ENCODE data around the gene KAT5.
"Not testable (repeated sequence)": the region's sequence is repeated elsewhere in the genome, so short reads cannot be mapped to it uniquely, and the experiment has no call there.

DNA sequence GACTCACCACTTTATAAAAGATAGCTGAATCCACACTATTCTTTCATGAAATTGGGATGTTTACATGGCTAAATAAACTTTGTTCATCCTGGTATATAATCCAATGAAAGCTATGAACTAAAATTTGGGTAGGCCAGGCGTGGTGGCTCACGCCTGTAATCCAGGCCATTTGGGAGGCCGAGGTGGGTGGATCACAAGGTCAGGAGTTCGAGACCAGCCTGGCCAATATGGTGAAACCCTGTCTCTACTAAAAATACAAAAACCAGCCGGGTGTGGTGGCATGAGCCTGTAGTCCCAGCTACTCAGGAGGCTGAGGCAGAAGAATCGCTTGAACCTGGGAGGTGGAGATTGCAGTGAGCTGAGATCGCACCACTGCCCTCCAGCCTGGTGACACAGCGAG is 20.2 kb upstream of the KAT5 start:
- TF ChIP-seq, protein P1, sequence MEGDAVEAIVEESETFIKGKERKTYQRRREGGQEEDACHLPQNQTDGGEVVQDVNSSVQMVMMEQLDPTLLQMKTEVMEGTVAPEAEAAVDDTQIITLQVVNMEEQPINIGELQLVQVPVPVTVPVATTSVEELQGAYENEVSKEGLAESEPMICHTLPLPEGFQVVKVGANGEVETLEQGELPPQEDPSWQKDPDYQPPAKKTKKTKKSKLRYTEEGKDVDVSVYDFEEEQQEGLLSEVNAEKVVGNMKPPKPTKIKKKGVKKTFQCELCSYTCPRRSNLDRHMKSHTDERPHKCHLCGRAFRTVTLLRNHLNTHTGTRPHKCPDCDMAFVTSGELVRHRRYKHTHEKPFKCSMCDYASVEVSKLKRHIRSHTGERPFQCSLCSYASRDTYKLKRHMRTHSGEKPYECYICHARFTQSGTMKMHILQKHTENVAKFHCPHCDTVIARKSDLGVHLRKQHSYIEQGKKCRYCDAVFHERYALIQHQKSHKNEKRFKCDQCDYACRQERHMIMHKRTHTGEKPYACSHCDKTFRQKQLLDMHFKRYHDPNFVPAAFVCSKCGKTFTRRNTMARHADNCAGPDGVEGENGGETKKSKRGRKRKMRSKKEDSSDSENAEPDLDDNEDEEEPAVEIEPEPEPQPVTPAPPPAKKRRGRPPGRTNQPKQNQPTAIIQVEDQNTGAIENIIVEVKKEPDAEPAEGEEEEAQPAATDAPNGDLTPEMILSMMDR (IDR thresholded peaks at IDR 0.05; ENCODE audit: poor library complexity, severe bottlenecking), result not testable (repeated sequence)
- not testable (repeated sequence) for TF ChIP-seq POLR2AphosphoS5 (IDR thresholded peaks at IDR 0.05); EZH2 (IDR thresholded peaks at IDR 0.05; ENCODE audit: borderline replicate concordance, insufficient read depth, low read length, poor library complexity, severe bottlenecking); RAD21 (conservative IDR thresholded peaks at IDR 0.05); TAF1 (IDR thresholded peaks at IDR 0.05; ENCODE audit: low read depth)
- TF ChIP-seq, protein P2, sequence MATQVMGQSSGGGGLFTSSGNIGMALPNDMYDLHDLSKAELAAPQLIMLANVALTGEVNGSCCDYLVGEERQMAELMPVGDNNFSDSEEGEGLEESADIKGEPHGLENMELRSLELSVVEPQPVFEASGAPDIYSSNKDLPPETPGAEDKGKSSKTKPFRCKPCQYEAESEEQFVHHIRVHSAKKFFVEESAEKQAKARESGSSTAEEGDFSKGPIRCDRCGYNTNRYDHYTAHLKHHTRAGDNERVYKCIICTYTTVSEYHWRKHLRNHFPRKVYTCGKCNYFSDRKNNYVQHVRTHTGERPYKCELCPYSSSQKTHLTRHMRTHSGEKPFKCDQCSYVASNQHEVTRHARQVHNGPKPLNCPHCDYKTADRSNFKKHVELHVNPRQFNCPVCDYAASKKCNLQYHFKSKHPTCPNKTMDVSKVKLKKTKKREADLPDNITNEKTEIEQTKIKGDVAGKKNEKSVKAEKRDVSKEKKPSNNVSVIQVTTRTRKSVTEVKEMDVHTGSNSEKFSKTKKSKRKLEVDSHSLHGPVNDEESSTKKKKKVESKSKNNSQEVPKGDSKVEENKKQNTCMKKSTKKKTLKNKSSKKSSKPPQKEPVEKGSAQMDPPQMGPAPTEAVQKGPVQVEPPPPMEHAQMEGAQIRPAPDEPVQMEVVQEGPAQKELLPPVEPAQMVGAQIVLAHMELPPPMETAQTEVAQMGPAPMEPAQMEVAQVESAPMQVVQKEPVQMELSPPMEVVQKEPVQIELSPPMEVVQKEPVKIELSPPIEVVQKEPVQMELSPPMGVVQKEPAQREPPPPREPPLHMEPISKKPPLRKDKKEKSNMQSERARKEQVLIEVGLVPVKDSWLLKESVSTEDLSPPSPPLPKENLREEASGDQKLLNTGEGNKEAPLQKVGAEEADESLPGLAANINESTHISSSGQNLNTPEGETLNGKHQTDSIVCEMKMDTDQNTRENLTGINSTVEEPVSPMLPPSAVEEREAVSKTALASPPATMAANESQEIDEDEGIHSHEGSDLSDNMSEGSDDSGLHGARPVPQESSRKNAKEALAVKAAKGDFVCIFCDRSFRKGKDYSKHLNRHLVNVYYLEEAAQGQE (IDR thresholded peaks at IDR 0.05; ENCODE audit: borderline replicate concordance), result not testable (repeated sequence)
